Measurements from ENCODE around the gene ATXN1L.

The ATXN1L gene

GRCh38 chr16:71843572-71843971, 2.2 kb upstream of the ATXN1L start:
- DNase-seq (ENCODE audit: insufficient read length, low spot score) (no peak), FAIRE-seq (no peak)
- TF ChIP-seq CTCF (IDR thresholded peaks at IDR 0.05; ENCODE audit: insufficient read depth, missing control alignments) = no peak

GRCh38 chr16:71846431-71846830, 655 bp downstream of the ATXN1L start:
- no peak for DNase-seq (ENCODE audit: insufficient read length, low spot score)
- no peak for TF ChIP-seq CTCF (IDR thresholded peaks at IDR 0.05; ENCODE audit: insufficient read depth, missing control alignments)
- FAIRE-seq = no peak

GRCh38 chr16:71847096-71847495, 1.3 kb downstream of the ATXN1L start:
- TF ChIP-seq CTCF (IDR thresholded peaks at IDR 0.05; ENCODE audit: insufficient read depth, missing control alignments) = no peak

GRCh38 chr16:71848622-71849021, 2.8 kb downstream of the ATXN1L start:
- no peak for TF ChIP-seq CTCF (IDR thresholded peaks at IDR 0.05; ENCODE audit: insufficient read depth, missing control alignments)
- DNase-seq (ENCODE audit: insufficient read length, low spot score) (no peak), FAIRE-seq (no peak)

More at GRCh38 chr16:71847096-71847495, 1.3 kb downstream of the ATXN1L start:
- FAIRE-seq (no peak), DNase-seq (ENCODE audit: insufficient read length, low spot score) (no peak)

GRCh38 chr16:71851746-71852145, 6.0 kb downstream of the ATXN1L start:
- FAIRE-seq = no peak
- no peak for TF ChIP-seq CTCF (IDR thresholded peaks at IDR 0.05; ENCODE audit: insufficient read depth, missing control alignments)

GRCh38 chr16:71852158-71852557, 6.4 kb downstream of the ATXN1L start:
- TF ChIP-seq CTCF (IDR thresholded peaks at IDR 0.05; ENCODE audit: insufficient read depth, missing control alignments) = no peak
- no peak for FAIRE-seq
- no peak for DNase-seq (ENCODE audit: insufficient read length, low spot score)

More at GRCh38 chr16:71851746-71852145, 6.0 kb downstream of the ATXN1L start:
- no peak for DNase-seq (ENCODE audit: insufficient read length, low spot score)

GRCh38 chr16:71852561-71852960, 6.8 kb downstream of the ATXN1L start:
- no peak for TF ChIP-seq CTCF (IDR thresholded peaks at IDR 0.05; ENCODE audit: insufficient read depth, missing control alignments)
- no peak for FAIRE-seq
- no peak for DNase-seq (ENCODE audit: insufficient read length, low spot score)
